Ecto neural progenitor cell (in vitro differentiated cells): ENCODE data around the gene INPP5A.
"Not testable (repeated sequence)": the region's sequence is repeated elsewhere in the genome, so short reads cannot be mapped to it uniquely, and the experiment has no call there.

Source experiments
- DNase-seq: peaks from one replicate; pipeline ENCODE4 v3.0.0-alpha.2; 2018; ENCODE audit warnings: low spot score

The INPP5A gene

GRCh38 chr10:132662186-132662920 lies 124.8 kb downstream of the INPP5A start:
- no peak for DNase-seq

GRCh38 chr10:132663666-132664365 lies 126.2 kb downstream of the INPP5A start:
- no peak for DNase-seq

GRCh38 chr10:132664407-132664806 lies 126.8 kb downstream of the INPP5A start:
- DNase-seq: no peak

GRCh38 chr10:132664883-132665282 lies 127.3 kb downstream of the INPP5A start:
- no peak for DNase-seq

- no peak for DNase-seq
Observed at GRCh38 chr10:132665946-132666704, 128.5 kb downstream of the INPP5A start.

- no peak for DNase-seq
Observed at GRCh38 chr10:132666705-132667341, 129.2 kb downstream of the INPP5A start.

- DNase-seq: no peak
Observed at GRCh38 chr10:132667342-132668047, 129.9 kb downstream of the INPP5A start.

GRCh38 chr10:132668048-132668394 lies 130.4 kb downstream of the INPP5A start:
- DNase-seq: no peak

GRCh38 chr10:132669208-132669861 lies 131.7 kb downstream of the INPP5A start:
- DNase-seq: no peak

GRCh38 chr10:132670546-132671227 lies 133.1 kb downstream of the INPP5A start:
- DNase-seq: peak; percentile 21

GRCh38 chr10:132671228-132672154 lies 133.9 kb downstream of the INPP5A start:
- DNase-seq: peak; percentile 29

- not testable (repeated sequence) for DNase-seq
Observed at GRCh38 chr10:132673746-132674145, 136.2 kb downstream of the INPP5A start.

- DNase-seq: no peak
Observed at GRCh38 chr10:132674311-132674710, 136.7 kb downstream of the INPP5A start.

- no peak for DNase-seq
Observed at GRCh38 chr10:132675031-132675740, 137.6 kb downstream of the INPP5A start.

GRCh38 chr10:132676193-132676891 lies 138.8 kb downstream of the INPP5A start:
- DNase-seq: no peak

- no peak for DNase-seq
Observed at GRCh38 chr10:132677096-132677472, 139.5 kb downstream of the INPP5A start.

GRCh38 chr10:132677473-132678227 lies 140.1 kb downstream of the INPP5A start:
- no peak for DNase-seq
